GM21360 (cell line): ENCODE results near the gene ROPN1.
"Not testable (repeated sequence)": the region's sequence is repeated elsewhere in the genome, so short reads cannot be mapped to it uniquely, and the experiment has no call there.

ENCODE experiments used
- ATAC-seq: cut with Tn5 transposase; IDR thresholded peaks from one replicate; pipeline ENCODE4 v1.9.1; 2021; ENCODE audit warnings: mild to moderate bottlenecking, moderate library complexity; ENCODE audit not compliant: unreplicated experiment

ROPN1 gene

DNA sequence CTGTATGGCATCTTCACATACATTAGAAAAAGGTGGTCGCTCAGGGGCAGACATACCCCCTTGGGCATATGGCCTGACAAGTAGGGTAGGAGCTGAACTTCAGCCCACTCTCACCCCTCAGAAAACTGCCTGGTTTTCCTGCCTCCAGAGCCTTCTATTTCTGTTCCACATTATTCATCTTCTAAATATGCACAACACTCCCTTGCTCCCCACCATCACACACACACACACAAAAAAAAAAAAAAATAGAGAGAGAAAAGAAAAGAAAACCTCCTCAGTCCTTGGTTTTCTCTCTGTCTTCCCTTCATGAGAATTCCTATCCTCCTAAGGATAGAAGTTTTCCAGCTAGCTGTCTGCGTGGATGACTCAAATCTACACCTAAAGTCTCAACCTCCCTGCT, 5.6 kb upstream of the ROPN1 start:
- no peak for ATAC-seq

GRCh38 chr3:123993818-123994217, 1.9 kb upstream of the ROPN1 start:
- no peak for ATAC-seq

DNA sequence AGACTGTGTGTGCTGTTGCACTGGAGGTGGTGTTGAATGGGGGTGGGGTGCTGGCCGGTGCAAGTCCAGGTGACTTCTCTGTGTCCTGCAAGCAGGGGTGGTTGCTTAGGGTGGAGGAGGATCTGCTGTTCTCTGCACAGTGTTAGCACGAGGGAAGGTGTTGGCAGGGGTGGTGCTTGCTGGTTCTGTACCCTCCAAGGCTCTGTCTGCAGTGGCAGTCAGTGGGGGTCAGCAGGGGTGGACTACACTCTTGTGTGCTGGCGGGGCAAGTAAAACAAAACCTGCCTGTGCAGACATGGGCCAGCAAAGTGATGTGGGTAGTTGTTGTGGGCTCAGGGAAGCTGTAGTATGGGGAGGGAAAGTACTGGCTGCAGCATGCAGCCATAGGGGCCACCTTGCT, 5.5 kb downstream of the ROPN1 start:
- no peak for ATAC-seq

DNA sequence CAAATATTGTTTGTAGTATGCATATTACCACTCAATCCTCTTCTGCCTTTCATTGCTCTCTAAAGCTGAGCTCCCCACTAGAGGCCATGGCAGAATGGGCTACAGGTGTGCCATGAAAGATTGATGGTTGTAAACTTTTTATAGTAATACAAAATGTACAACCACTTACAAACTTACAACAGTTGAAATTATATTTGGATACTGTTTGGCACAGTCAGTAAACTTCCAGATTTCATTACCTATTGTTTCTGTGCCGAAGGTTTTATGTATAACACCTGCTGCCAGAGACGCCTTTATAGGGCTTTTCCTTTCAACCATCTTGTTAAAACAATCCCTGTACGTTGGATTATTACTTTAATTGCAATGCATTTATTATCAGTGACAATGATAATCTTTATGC, 7.0 kb downstream of the ROPN1 start:
- no peak for ATAC-seq

DNA sequence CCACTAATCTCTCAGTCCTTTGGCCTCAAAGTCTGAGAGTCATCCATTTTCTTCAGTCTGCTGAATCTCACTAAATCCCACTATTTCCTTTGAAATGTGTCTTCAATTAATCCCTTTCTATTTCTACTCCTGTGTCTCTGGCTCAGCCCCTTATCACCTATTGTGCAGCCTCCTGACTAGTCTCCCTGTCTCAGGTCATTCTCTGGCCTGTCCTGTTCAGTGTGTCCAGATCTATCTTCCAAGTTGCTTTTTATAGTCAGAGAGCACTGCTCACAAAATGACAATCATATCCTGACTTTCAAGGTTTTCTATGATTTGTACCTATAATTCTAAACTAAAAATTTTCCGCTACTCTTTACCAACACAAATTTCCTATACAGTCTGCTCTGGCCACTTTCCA, 7.6 kb downstream of the ROPN1 start:
- ATAC-seq, result no peak

- ATAC-seq, result not testable (repeated sequence)
These were observed 10.6 kb downstream of the ROPN1 start for GRCh38 chr3:123981317-123981716.

GRCh38 chr3:123980539-123980938, 11.4 kb downstream of the ROPN1 start:
- ATAC-seq, result no peak

DNA sequence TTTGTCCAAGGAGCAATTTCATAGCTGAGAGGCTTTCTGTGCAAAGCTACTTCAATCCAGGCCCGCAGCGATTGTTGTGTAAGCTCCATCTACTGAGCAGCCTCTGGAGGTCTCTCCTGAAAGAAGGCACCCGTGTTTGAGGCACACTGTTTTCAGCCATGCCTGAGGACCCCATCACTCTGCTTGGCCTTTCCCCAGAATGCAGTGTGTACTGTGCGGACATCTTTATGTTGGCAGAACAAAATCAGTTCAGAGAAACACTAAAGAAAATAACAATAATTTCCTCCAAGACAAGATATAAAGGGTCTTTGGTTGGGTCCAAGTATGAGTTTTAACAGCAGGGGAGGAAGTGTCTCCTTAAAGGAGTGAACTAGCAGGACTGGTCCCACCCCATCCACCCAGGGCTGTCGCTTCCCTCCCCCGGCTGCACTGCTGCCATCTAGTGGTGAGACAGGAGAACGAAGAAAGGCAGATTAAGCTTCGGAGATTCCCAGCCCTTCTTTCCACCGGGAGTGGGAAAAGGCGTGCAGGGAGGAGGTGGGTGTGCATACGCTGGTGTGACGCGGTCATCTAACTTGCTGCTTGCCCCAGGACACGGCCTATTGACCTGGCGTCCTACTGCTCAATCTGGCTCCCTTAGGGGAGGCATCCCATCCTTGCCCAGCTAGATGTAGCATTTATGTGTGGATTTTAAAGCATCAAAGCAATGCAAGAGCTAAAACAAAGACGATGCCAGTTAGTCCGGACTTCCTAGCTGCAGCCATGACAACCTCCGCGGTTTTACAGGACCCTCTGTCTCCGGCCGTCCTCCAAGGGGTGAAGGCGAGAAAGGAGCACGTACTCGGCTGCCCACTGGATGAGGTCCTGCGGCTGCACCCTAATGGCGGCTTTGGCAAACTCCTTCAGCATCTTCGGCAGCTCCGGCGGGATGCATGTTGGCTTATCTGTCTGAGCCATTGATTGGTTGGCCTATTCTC, 12.1 kb downstream of the ROPN1 start:
- ATAC-seq, result not testable (repeated sequence)

GRCh38 chr3:123976904-123977303, 15.0 kb downstream of the ROPN1 start:
- ATAC-seq, result not testable (repeated sequence)

DNA sequence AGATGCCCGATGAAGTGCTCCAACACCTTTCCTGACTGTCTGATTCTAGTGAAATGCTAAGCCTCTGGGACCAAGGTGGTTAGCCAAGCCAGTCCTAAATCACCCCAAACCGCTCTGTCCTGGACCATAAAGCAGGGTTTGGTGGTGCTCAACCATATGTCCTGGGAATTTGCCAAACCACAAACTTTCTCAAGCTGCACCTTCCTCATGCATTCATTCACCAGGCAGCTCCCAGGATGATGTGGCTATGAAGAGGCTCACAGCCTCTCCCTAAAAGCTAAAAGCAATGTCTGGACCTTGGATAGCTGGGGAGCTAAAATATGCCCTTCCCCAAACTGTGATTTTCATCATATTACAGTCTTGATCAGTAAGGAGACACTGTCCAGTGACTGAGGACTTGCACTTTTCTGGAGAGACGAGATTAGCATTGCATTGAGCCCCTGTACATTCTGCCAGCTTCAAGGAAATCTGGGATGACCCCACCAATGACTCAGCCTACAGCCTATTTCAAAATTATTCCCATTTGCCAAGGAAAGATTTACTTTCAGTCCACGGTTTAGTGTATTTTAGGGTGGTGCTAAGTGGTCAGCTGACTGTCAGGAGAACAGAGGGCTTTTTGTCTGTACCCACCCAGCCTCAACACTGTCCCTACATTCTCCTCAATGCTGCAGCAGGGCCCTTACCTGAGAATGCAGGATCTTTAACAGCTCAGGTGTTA, 15.6 kb downstream of the ROPN1 start:
- not testable (repeated sequence) for ATAC-seq

GRCh38 chr3:123975030-123975429, 16.9 kb downstream of the ROPN1 start:
- ATAC-seq, result not testable (repeated sequence)

GRCh38 chr3:123971406-123971805, 20.5 kb downstream of the ROPN1 start:
- ATAC-seq, result no peak

DNA sequence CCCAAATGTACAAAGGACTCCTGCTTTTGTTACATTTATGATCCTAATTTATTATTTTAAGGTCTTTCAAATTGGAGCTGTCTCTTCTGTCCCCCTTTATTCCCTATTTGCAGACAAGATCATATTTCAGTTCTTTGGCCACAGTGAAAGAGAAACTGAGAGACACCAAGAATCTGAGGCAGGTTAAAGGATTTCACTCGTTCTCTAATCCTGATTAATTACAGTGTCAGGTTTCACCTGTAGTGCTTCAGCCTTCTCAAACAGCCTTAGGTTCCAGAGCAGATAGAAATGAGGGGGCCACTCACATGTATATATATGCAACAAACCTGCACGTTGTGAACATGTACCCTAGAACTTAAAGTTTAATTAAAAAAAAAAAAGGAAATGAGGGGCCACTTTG, 24.7 kb downstream of the ROPN1 start:
- not testable (repeated sequence) for ATAC-seq

DNA sequence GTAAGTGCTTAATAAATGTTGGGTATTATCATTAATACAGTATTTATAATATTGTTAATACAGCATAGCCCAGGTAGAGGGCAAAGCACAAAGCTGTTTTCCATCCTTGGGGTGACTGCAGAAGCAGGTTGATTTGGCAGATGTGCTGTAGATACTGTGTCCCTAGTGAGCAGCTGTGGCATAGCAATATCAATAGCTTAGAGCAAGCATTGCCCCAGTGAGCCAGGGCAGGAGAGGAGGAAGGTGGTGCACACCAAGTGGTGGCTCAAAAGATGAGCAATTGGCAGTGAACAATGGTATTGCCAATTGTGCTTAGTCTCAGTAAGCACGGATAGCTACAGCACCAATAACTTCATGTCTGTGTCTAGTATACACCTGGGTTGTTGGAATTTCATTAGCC, 25.1 kb downstream of the ROPN1 start:
- ATAC-seq, result not testable (repeated sequence)

DNA sequence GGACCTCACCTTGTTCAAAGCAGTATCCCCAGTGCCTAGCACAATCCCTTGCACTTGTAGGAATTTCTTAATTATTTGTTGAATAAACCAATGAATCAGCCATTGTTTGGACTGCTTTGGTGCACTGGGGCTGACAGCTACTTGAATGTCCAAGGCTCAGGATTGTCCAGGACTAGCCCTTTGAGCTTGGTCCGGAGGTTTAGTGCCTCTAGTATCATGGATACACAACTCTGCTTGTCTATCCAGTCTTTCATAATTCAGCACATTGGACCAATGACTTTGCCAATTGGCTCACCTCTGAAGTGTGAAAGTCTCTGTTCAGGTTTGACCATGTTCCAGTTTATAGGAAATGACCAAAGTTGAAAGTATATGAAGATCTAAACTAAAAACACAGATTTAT, 27.1 kb downstream of the ROPN1 start:
- ATAC-seq, result not testable (repeated sequence)

DNA sequence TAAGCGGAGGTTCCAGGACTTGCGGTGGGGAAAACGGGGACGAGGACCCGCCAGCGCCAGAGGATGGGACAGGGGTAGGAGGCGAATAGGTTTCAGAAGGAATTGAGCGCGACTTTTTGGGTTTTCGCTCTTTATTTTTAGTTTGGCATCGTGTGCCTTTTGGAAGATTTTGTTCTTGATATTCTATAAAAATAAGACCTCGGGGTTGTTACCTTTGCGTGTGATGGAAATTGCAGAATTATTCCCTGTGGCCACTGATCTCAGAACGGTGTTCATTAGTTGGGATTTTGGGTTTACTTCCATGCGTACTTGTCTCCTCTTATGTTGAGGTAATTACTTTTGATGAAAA, 30.4 kb downstream of the ROPN1 start:
- ATAC-seq, result no peak

DNA sequence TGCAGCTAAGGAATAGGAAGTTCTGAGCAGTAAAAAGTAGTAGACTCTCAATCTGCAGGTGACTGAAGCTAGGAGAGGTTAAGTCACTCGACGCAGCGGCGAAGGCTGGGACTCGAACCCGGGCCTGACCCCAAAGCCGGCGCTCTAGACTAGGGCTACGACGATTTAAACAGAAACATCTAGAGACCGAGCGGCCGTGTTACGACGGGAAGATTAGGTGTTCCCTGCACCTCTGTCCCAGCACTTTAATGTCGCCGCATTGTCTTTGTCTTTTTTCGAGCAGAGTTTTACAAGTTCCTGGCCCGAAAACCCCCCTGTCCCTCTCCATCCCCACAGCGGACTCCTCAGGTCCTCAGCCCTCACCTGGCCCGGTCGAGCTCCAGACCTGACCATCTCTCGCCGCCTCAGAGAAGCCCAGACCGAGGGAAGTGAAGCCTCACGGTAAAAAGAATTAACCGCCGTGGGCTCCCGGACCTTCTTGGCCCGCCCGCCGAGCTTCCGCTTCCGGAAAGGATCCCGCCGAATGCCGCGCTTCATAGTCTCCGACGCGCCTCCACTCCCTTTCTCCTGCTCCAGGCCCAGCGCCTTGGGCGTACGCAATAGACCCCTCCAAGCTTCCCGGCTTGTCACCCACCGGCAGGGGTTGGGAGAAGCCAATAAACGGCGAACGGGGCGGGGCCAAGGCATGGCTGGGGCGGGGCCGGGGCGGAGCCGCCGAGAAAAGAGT, 31.0 kb downstream of the ROPN1 start, which contains the start of gene CCDC14:
TSS of gene CCDC14 (minus strand) at position 449 of the 727 bp plus-strand sequence. CDS start at position 393, 56 bp downstream.
- ATAC-seq, result peak; percentile 89

DNA sequence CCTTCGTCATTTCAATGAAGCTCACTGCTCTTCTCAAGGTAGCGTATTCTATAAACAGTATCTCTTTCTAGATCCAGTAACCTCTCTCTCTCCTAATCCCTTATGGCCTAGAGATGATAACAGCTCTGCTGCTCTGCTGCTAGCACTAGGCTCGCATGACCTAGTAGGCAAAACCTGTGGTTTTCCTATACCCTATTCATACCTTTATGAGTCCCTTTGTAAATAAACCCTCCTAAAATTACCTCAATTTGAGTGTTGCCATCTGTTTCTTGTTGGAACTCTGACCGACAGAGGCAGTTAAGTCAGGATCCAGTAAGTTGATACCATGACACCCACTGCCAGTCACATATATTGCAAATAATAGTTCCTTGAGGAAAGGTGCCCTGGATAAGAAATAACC, 38.2 kb downstream of the ROPN1 start:
- ATAC-seq, result no peak

DNA sequence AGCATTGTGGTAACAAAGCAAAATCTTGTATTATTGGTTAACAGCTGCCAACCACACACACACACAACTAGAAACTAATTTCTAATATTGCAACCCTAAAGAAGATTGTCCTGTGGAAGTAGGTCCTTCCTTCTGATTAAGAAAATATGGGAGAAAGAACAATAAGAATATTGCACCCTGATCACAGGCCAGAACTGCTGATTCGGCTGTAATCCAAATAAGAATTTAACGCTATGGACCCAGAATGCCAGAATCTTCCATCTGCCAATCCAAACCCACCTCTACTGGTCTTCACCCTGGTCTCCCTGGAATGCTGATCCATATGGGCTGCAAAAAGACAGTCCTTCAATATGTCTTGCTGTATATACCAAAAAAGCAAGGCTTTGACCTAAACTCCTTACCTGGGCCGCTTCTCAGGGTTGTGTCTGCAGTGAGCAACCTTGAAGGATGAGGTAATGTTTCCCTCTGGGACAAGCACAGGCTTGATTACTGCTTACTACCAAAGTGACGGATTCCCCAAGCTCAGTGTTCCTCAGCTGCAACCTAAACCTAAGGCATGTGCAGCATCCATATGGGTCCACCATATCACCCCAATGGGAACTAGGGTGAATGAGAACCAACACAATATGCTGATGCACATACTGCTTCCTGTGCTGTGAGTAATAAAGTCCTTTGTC, 38.9 kb downstream of the ROPN1 start:
- ATAC-seq, result no peak

DNA sequence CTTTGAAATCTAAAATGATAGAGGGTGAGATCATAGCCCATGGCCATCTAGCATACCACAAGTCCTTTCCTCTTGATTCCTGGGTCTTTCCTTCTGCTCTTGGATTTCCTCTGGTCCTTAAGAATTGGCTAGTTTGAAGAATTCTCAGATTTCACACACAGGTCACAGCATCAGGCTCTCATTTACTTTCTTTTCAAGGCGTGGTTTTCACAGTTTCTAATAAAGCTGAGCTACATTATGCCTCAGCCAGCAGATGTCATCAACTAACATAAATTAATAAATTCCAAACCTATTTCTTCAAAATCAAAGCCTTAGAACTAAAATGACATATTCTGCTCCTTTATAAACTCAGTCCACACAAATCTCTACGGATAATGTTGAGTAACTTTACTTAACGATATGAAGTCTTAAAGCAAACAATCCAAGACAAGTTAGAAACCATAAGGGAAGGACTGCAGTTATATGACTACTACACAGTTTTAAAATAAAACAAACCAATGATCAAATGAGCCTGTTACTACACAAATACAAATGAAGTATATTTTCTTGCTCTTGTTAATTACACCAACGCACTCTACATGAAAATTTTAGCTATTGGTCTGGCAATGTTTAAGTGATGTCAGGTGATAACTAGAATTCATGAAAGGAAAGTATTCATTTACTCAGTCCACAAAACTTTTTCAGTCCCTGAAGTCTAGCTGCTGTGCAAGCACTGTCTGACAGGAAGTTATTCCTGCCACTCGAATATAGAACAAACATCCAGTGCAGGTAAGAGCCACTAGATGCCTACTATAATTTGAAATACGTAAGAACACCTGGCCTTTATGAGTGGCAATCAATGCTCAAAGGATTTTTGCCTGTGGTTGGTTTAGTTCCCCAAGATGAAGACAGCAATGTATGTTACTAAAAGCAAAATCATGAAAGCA, 40.1 kb downstream of the ROPN1 start:
- no peak for ATAC-seq
